ENCODE results near the gene GSK3B. TPM values are rescaled to one million over a fixed set of nuclear protein-coding genes. Genes with fewer than 3 reads are reported as not detected.

Gene GSK3B
- total and polyA plus RNA-seq, 2 experiments from 2014 or later: 29.0 to 45.3 TPM

GRCh38 chr3:119964294-119964693 is 130.0 kb downstream of the GSK3B start:
- Histone ChIP-seq H3K27me3 (ENCODE audit: insufficient read depth) (no peaks in the 10 kb centered on the region), H3K79me2 (replicated peaks; ENCODE audit: insufficient read depth) (peaks cover 84% of the 10 kb centered on the region), H3K27ac (ENCODE audit: low read depth) (no peak overlapping the region), H2AFZ (no peak overlapping the region), H3K9me2 (ENCODE audit: insufficient read depth) (no peaks in the 10 kb centered on the region), H3F3A (replicated peaks; ENCODE audit: low read depth) (no peaks in the 10 kb centered on the region), H3K36me3 (ENCODE audit: insufficient read depth) (no peaks in the 10 kb centered on the region), H4K20me1 (replicated peaks; ENCODE audit: insufficient read depth) (no peaks in the 10 kb centered on the region), H3K4me3 (no peak overlapping the region), H3K4me1 (ENCODE audit: insufficient read depth) (no peaks in the 10 kb centered on the region), H3K4me2 (no peak overlapping the region)
- peaks cover 5% of the 10 kb centered on the region for H3K27me3 Mint-ChIP-seq (ENCODE audit: insufficient read depth, low read depth, poor library complexity)
- no peaks in the 10 kb centered on the region for H3K4me1 Mint-ChIP-seq
- no peak overlapping the region for H3K4me3 Mint-ChIP-seq
- no peaks in the 10 kb centered on the region for H3K9me3 Mint-ChIP-seq
- no peak overlapping the region for H3K27ac Mint-ChIP-seq
- TF ChIP-seq NANOG (IDR thresholded peaks at IDR 0.05; ENCODE audit: borderline replicate concordance): no peak
- TF ChIP-seq CTCF (conservative IDR thresholded peaks at IDR 0.05; ENCODE audit: low read depth in 2 of 2): no peak
- no peak for TF ChIP-seq REST (IDR thresholded peaks at IDR 0.05; ENCODE audit: unreplicated experiment)
- no peak for TF ChIP-seq EZH2phosphoT487 (IDR thresholded peaks at IDR 0.05; ENCODE audit: unreplicated experiment)
- no peak for TF ChIP-seq STAT1 (IDR thresholded peaks at IDR 0.05; ENCODE audit: unreplicated experiment)
- TF ChIP-seq ZNF331 (CRISPR knock-in tag; IDR thresholded peaks at IDR 0.05; ENCODE audit: low read depth): no peak
- no peak for TF ChIP-seq EZH2 (IDR thresholded peaks at IDR 0.05; ENCODE audit: low read depth, unreplicated experiment)
- TF ChIP-seq ZNF114 (CRISPR knock-in tag; IDR thresholded peaks at IDR 0.05): no peak
- no peak for TF ChIP-seq ETS1 (IDR thresholded peaks at IDR 0.05)
- TF ChIP-seq JUNB (IDR thresholded peaks at IDR 0.05; ENCODE audit: unreplicated experiment): no peak
- no peak for TF ChIP-seq ZNF462 (CRISPR knock-in tag; IDR thresholded peaks at IDR 0.05)
- peaks cover 4% of the 10 kb centered on the region; the same call in 2 of the 3 replicates for H3K36me3 Mint-ChIP-seq (ENCODE audit: low read depth)
- no peak for DNase-seq (ENCODE audit: low spot score)
- no peak for ATAC-seq

All from GM23338 (cell line).